Measurements from ENCODE around the gene KIAA1191. TPM values are rescaled to one million over a fixed set of nuclear protein-coding genes. Genes with fewer than 3 reads are reported as not detected.
A peak's percentile ranks its signal among the peaks of the same experiment; 100 is the strongest.
"Not testable (repeated sequence)": the region's sequence is repeated elsewhere in the genome, so short reads cannot be mapped to it uniquely, and the experiment has no call there.

Gene KIAA1191
- total RNA-seq, 3 donors from 2014 or later = 82.2 to 102 (median 90.7) TPM

GRCh38 chr5:176334031-176334770, 27.4 kb downstream of the KIAA1191 start:
- TF ChIP-seq CTCF (IDR thresholded peaks at IDR 0.05) = no peak
- no peak for TF ChIP-seq POLR2A (IDR thresholded peaks at IDR 0.05)
- no peak for TF ChIP-seq POLR2AphosphoS5 (IDR thresholded peaks at IDR 0.05)
- intact Hi-C loops (cut with DNase I; ENCODE audit: low total_unique reads) = no loop called here
- no peak for DNase-seq (ENCODE audit: low spot score in 2 of 2)

DNA sequence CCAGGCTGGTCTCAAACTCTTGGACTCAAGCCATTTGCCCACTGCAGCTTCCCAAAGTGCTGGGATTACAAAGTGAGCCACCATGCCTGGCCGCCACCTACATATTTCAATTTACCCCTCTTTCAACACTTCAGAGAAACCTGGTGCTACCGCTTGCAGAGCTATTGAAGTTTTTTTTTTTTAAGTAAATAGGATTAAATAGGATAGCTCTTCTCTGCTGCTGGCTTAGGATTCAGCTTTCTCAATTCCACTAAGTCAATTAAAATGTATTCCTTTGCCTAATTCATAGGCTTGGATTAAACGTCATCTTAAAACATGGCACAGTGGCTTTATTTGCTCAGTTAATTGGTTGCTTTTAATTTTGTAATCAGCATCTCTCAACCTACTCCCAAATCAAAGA, 41.0 kb downstream of the KIAA1191 start:
- no peak overlapping the region for H3K27ac ChIP-seq
- no peaks in the 10 kb centered on the region for H3K36me3 ChIP-seq
- H3K9me3 ChIP-seq = no peaks in the 10 kb centered on the region
- intact Hi-C loops (cut with DNase I; ENCODE audit: low total_unique reads) = no loop called here
- no peak for DNase-seq (ENCODE audit: low spot score in 2 of 2)
- H3K27me3 ChIP-seq = no peaks in the 10 kb centered on the region
- TF ChIP-seq CTCF (IDR thresholded peaks at IDR 0.05) (no peak), POLR2AphosphoS5 (IDR thresholded peaks at IDR 0.05) (no peak), POLR2A (IDR thresholded peaks at IDR 0.05) (no peak)
- H3K4me1 ChIP-seq = no peaks in the 10 kb centered on the region
- H3K4me3 ChIP-seq = no peak overlapping the region

More at GRCh38 chr5:176334031-176334770, 27.4 kb downstream of the KIAA1191 start:
- no peaks in the 10 kb centered on the region for H3K36me3 ChIP-seq
- H3K27ac ChIP-seq = no peak overlapping the region
- H3K9me3 ChIP-seq = peaks cover 0 to 6% of the 10 kb centered on the region in 2 donors
- no peaks in the 10 kb centered on the region for H3K27me3 ChIP-seq
- H3K4me1 ChIP-seq = no peaks in the 10 kb centered on the region
- no peak overlapping the region for H3K4me3 ChIP-seq

GRCh38 chr5:176319827-176320554, 41.6 kb downstream of the KIAA1191 start:
- Histone ChIP-seq H3K4me1 (no peaks in the 10 kb centered on the region), H3K36me3 (no peaks in the 10 kb centered on the region), H3K9me3 (no peaks in the 10 kb centered on the region), H3K4me3 (no peak overlapping the region), H3K27me3 (no peaks in the 10 kb centered on the region), H3K27ac (no peak overlapping the region)
- intact Hi-C loops (cut with DNase I; ENCODE audit: low total_unique reads) = no loop called here
- TF ChIP-seq POLR2A (IDR thresholded peaks at IDR 0.05) = no peak
- peak in 1 of 3 donors; percentile 14 for TF ChIP-seq CTCF (IDR thresholded peaks at IDR 0.05)
- no peak for TF ChIP-seq POLR2AphosphoS5 (IDR thresholded peaks at IDR 0.05)
- no peak for DNase-seq (ENCODE audit: low spot score in 2 of 2)

GRCh38 chr5:176317534-176318374, 43.8 kb downstream of the KIAA1191 start:
- Histone ChIP-seq H3K9me3 (no peaks in the 10 kb centered on the region), H3K36me3 (peaks cover 4% of the 10 kb centered on the region), H3K27me3 (no peaks in the 10 kb centered on the region), H3K27ac (no peak overlapping the region), H3K4me1 (no peaks in the 10 kb centered on the region), H3K4me3 (no peak overlapping the region)
- intact Hi-C loops (cut with DNase I; ENCODE audit: low total_unique reads) = no loop called here
- DNase-seq (ENCODE audit: low spot score in 2 of 2) = no peak
- TF ChIP-seq POLR2AphosphoS5 (IDR thresholded peaks at IDR 0.05) = no peak
- no peak for TF ChIP-seq CTCF (IDR thresholded peaks at IDR 0.05)
- no peak for TF ChIP-seq POLR2A (IDR thresholded peaks at IDR 0.05)

GRCh38 chr5:176305356-176305755, 56.2 kb downstream of the KIAA1191 start:
- H3K4me3 ChIP-seq; H3K4me1 ChIP-seq; H3K27me3 ChIP-seq; H3K36me3 ChIP-seq; H3K27ac ChIP-seq; DNase-seq (ENCODE audit: low spot score in 2 of 2); intact Hi-C loops (cut with DNase I; ENCODE audit: low total_unique reads); H3K9me3 ChIP-seq: not testable (repeated sequence)

Other genes starting within 250 kb of the KIAA1191 start
- gene SIMC1, start 123.3 kb downstream of the KIAA1191 start, total RNA-seq = 10 to 100 TPM in 2 of 3 donors, 1 to 10 TPM in 1; 7.7 to 13.4 (median 12.7) TPM
- 10 to 100 TPM in 1 of 3 donors, 1 to 10 TPM in 2; 5.6 to 17.7 (median 6.6) TPM for gene ARL10, start 3.7 kb upstream of the KIAA1191 start, total RNA-seq
- gene NOP16, start 26.8 kb upstream of the KIAA1191 start, total RNA-seq = 10 to 100 TPM in 2 of 3 donors, 1 to 10 TPM in 1; 8.5 to 13.8 (median 12.4) TPM
- gene HIGD2A, start 27.0 kb upstream of the KIAA1191 start, total RNA-seq = 100 to 1,000 TPM in 1 of 3 donors, 10 to 100 TPM in 2; 68.5 to 134 (median 80.2) TPM
- 100 to 1,000 TPM in 2 of 3 donors, 10 to 100 TPM in 1; 91.0 to 122 (median 121) TPM for gene CLTB, start 54.8 kb upstream of the KIAA1191 start, total RNA-seq
- gene FAF2, start 86.6 kb upstream of the KIAA1191 start, total RNA-seq = 10 to 100 TPM; 26.9 to 38.2 (median 28.5) TPM
- 10 to 100 TPM in 2 of 3 donors, 1 to 10 TPM in 1; 6.9 to 17.1 (median 15.4) TPM for gene RNF44, start 175.6 kb upstream of the KIAA1191 start, total RNA-seq
- gene CDHR2, start 187.6 kb upstream of the KIAA1191 start, total RNA-seq = 1 to 10 TPM in 1 of 3 donors, not detected in 2; 2.3 TPM
- gene GPRIN1, start 248.4 kb upstream of the KIAA1191 start, total RNA-seq = 1 to 10 TPM in 1 of 3 donors, under 1 TPM in 2; 0.64 to 1.2 (median 0.98) TPM

Measured in breast epithelium (tissue), 4 donors.